HepG2 (cell line): Measurements from ENCODE around the gene TNP2.

Experiments
- CTCF ChIP-seq: sonication (generic); formaldehyde crosslinking; IDR thresholded peaks from 2 replicates; pipeline ENCODE4 v1.5.0; 2020; ENCODE audit warnings: mild to moderate bottlenecking, missing genetic modification reagents, moderate library complexity
- NFIC ChIP-seq: IDR thresholded peaks from 2 replicates; pipeline ENCODE4 v1.6.1; 2012; ENCODE audit warnings: mild to moderate bottlenecking, low read length, inconsistent platforms
- PHF8 ChIP-seq: sonication (generic); formaldehyde crosslinking; IDR thresholded peaks from 2 replicates; pipeline ENCODE4 v1.5.0; 2020; ENCODE audit warnings: missing genetic modification reagents

GRCh38 chr16:11273721-11274324 is 4.7 kb upstream of the TNP2 start:
- TF ChIP-seq NFIC (peak; percentile 35; the same call in 1 of the 2 replicates), PHF8 (CRISPR knock-in tag) (0 out of 2 replicates have a peak, but pooled peaks have one; percentile 7), CTCF (CRISPR knock-in tag) (no peak)
